H9 (cell line): ENCODE measurements around the gene COQ8A. TPM values are rescaled to one million over a fixed set of nuclear protein-coding genes. Genes with fewer than 3 reads are reported as not detected.

Experiments
- DNase-seq: peaks from one replicate; pipeline ENCODE4 v3.0.0-alpha.2; 2017
- H2AFZ ChIP-seq: one replicate; pipeline ENCODE4 v1.6.1; 2013; ENCODE audit warnings: mild to moderate bottlenecking, low read length, control low read depth, moderate library complexity
- H2AK5ac ChIP-seq: 2 replicates; pipeline ENCODE4 v1.6.1; 2013; ENCODE audit warnings: low read length, control low read depth, mixed read lengths; ENCODE audit not compliant: insufficient read length
- H2BK120ac ChIP-seq: one replicate; pipeline ENCODE4 v1.6.1; 2013; ENCODE audit warnings: low read depth, mild to moderate bottlenecking, low read length, control low read depth, inconsistent platforms; ENCODE audit not compliant: poor library complexity, severe bottlenecking
- H2BK12ac ChIP-seq: 2 replicates; pipeline ENCODE4 v1.6.1; 2013; ENCODE audit warnings: low read length, control low read depth, mixed read lengths, low read depth; ENCODE audit not compliant: insufficient read length
- H2BK15ac ChIP-seq: 2 replicates; pipeline ENCODE4 v1.6.1; 2013; ENCODE audit warnings: low read depth, low read length, control low read depth
- H2BK20ac ChIP-seq: one replicate; pipeline ENCODE4 v1.6.1; 2013; ENCODE audit warnings: low read depth, mild to moderate bottlenecking, low read length, control low read depth, inconsistent platforms; ENCODE audit not compliant: poor library complexity, severe bottlenecking
- H2BK5ac ChIP-seq: 2 replicates; pipeline ENCODE4 v1.6.1; 2013; ENCODE audit warnings: low read length, control low read depth, mixed read lengths; ENCODE audit not compliant: insufficient read length
- H3K14ac ChIP-seq: 2 replicates; pipeline ENCODE4 v1.6.1; 2013; ENCODE audit warnings: low read length, control low read depth; ENCODE audit not compliant: insufficient read depth
- H3K18ac ChIP-seq: 2 replicates; pipeline ENCODE4 v1.6.1; 2013; ENCODE audit warnings: low read depth, mild to moderate bottlenecking, mixed read lengths, low read length, control low read depth; ENCODE audit not compliant: insufficient read length
- H3K23ac ChIP-seq: 2 replicates; pipeline ENCODE4 v1.6.1; 2013; ENCODE audit warnings: low read length, control low read depth, mixed read lengths, low read depth; ENCODE audit not compliant: insufficient read length
- H3K23me2 ChIP-seq: 2 replicates; pipeline ENCODE4 v1.6.1; 2013; ENCODE audit warnings: low read depth, mild to moderate bottlenecking, mixed read lengths, low read length, control low read depth; ENCODE audit not compliant: insufficient read length, poor library complexity, severe bottlenecking
- H3K27ac ChIP-seq: 2 replicates; pipeline ENCODE4 v1.5.1; 2013; ENCODE audit warnings: low read length, control low read depth, mixed read lengths, low read depth; ENCODE audit not compliant: insufficient read length
- H3K27me3 ChIP-seq: 2 replicates; pipeline ENCODE4 v1.6.1; 2013; ENCODE audit warnings: low read length, control low read depth, inconsistent platforms; ENCODE audit not compliant: insufficient read depth
- H3K4ac ChIP-seq: 2 replicates; pipeline ENCODE4 v1.6.1; 2013; ENCODE audit warnings: low read depth, mild to moderate bottlenecking, control low read depth, inconsistent platforms, low read length, moderate library complexity
- H3K4me1 ChIP-seq: 2 replicates; pipeline ENCODE4 v1.6.1; 2013; ENCODE audit warnings: low read length, control low read depth, inconsistent platforms; ENCODE audit not compliant: insufficient read depth
- H3K4me2 ChIP-seq: 2 replicates; pipeline ENCODE4 v1.6.1; 2013; ENCODE audit warnings: low read length, control low read depth, mixed read lengths; ENCODE audit not compliant: insufficient read length, insufficient read depth
- H3K56ac ChIP-seq: 2 replicates; pipeline ENCODE4 v1.6.1; 2013; ENCODE audit warnings: low read depth, mild to moderate bottlenecking, mixed read lengths, low read length, control low read depth; ENCODE audit not compliant: insufficient read length
- H3K79me1 ChIP-seq: 2 replicates; pipeline ENCODE4 v1.6.1; 2013; ENCODE audit warnings: low read depth, mild to moderate bottlenecking, moderate library complexity, low read length, control low read depth, inconsistent platforms; ENCODE audit not compliant: insufficient read depth, poor library complexity, severe bottlenecking
- H3K79me2 ChIP-seq: 2 replicates; pipeline ENCODE4 v1.6.1; 2013; ENCODE audit warnings: low read length, control low read depth, inconsistent platforms; ENCODE audit not compliant: insufficient read depth
- H3K9ac ChIP-seq: 2 replicates; pipeline ENCODE4 v1.6.1; 2013; ENCODE audit warnings: low read length, control low read depth, mixed read lengths; ENCODE audit not compliant: insufficient read length; ENCODE audit errors: extremely low read depth
- H3K9me3 ChIP-seq: one replicate; pipeline ENCODE4 v1.6.1; 2013; ENCODE audit warnings: low read depth, low read length, inconsistent platforms; ENCODE audit not compliant: control insufficient read depth
- H3T11ph ChIP-seq: one replicate; pipeline ENCODE4 v1.6.1; 2013; ENCODE audit warnings: mild to moderate bottlenecking, low read length, control low read depth, inconsistent platforms
- H4K20me1 ChIP-seq: one replicate; pipeline ENCODE4 v1.6.1; 2013; ENCODE audit not compliant: control insufficient read depth, insufficient read length, insufficient read depth
- H4K5ac ChIP-seq: 2 replicates; pipeline ENCODE4 v1.6.1; 2013; ENCODE audit warnings: low read depth, mild to moderate bottlenecking, mixed read lengths, low read length, control low read depth; ENCODE audit not compliant: insufficient read length
- H4K8ac ChIP-seq: replicated peaks from 2 replicates; pipeline ENCODE4 v1.6.1; 2013; ENCODE audit warnings: low read length, control low read depth, mixed read lengths, low read depth; ENCODE audit not compliant: insufficient read length
- H4K91ac ChIP-seq: 2 replicates; pipeline ENCODE4 v1.6.1; 2013; ENCODE audit warnings: low read depth, mild to moderate bottlenecking, moderate library complexity, mixed read lengths, low read length, control low read depth; ENCODE audit not compliant: insufficient read length
- H3K27ac Mint-ChIP-seq, 3 experiments: 2 replicates in 2 of 3; 3 replicates in 1 of 3; pipeline ENCODE4 v1.8.0; 2020 to 2021; ENCODE audit warnings: mixed read lengths in 3 of 3, mild to moderate bottlenecking in 1 of 3, moderate library complexity in 1 of 3
- H3K27me3 Mint-ChIP-seq: 2 replicates; pipeline ENCODE4 v1.8.0; 2021; ENCODE audit warnings: low read depth, mild to moderate bottlenecking, moderate library complexity, mixed read lengths
- H3K36me3 Mint-ChIP-seq, 3 experiments: 2 replicates in 2 of 3; 3 replicates in 1 of 3; pipeline ENCODE4 v1.8.0; 2020 to 2021; ENCODE audit warnings: low read depth in 3 of 3, mixed read lengths in 3 of 3; ENCODE audit not compliant: insufficient read depth in 1 of 3
- H3K4me1 Mint-ChIP-seq, 2 experiments: 2 replicates each; pipeline ENCODE4 v1.8.0; 2020; ENCODE audit warnings: mixed read lengths in 2 of 2
- H3K4me3 Mint-ChIP-seq, 2 experiments: 2 replicates in 1 of 2; 3 replicates in 1 of 2; pipeline ENCODE4 v1.8.0; 2020 to 2021; ENCODE audit warnings: mild to moderate bottlenecking in 2 of 2, mixed read lengths in 2 of 2, moderate library complexity in 1 of 2
- H3K9me3 Mint-ChIP-seq, 2 experiments: 2 replicates in 1 of 2; 3 replicates in 1 of 2; pipeline ENCODE4 v1.8.0; 2020; ENCODE audit warnings: mild to moderate bottlenecking in 2 of 2, mixed read lengths in 2 of 2, moderate library complexity in 1 of 2
- WGBS: extraction: QIAGEN DNeasy Blood & Tissue Kit; methylation state at CpG from one replicate; pipeline ENCODE4 v1.1.7; 2013; ENCODE audit warnings: missing lambda C conversion rate, low lambda C conversion rate, mixed read lengths; ENCODE audit not compliant: insufficient read length; ENCODE audit errors: extremely low coverage; 5-methylcytosine and 5-hydroxymethylcytosine counted together
- total RNA-seq: library from RNA; stranded (reverse); gene quantifications from 2 replicates; pipeline ENCODE4 v1.2.1, GENCODE V29; 2021
- TF ChIP-seq, protein P1 (sequence below): fragments of 200-600 bp; sonication (generic); conservative IDR thresholded peaks from 3 replicates; pipeline ENCODE4 v1.8.0; 2021; ENCODE audit warnings: antibody characterized with exemption, mild to moderate bottlenecking

Gene COQ8A
- total RNA-seq, 1 experiment from 2014 or later, result 26.0 TPM

DNA sequence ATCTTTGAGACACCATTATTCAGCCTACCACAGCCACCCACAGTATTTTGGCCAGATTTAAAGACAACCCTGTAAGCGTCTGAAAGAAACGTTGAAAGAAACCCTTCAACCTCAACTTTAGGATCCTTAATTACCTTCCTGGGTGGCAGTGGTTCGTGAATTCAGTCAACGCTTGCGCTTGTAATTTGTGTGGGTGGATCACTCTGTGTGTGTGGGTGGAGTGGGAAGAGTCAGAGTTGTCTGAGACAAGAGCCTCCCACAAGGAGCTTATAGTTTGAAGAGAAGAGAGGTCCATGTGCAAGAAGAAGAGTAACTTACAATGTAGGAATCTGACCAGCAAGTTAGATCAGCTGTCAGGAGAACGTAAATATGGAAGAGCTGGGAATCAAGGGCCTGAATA is 8.4 kb downstream of the COQ8A start:
- no CpG with 5 or more reads among the region's 6 CpGs for WGBS
- no peaks in the 10 kb centered on the region for H3K27me3 Mint-ChIP-seq

More for the DNA sequence above, 8.4 kb downstream of the COQ8A start:
- Histone ChIP-seq H2BK5ac (no peak overlapping the region), H3K9ac (no peak overlapping the region), H3K79me2 (no peaks in the 10 kb centered on the region), H3K23ac (no peak overlapping the region), H4K5ac (no peak overlapping the region), H3K4me2 (no peak overlapping the region), H4K20me1 (no peaks in the 10 kb centered on the region), H2BK15ac (no peak overlapping the region), H3K79me1 (peaks cover 5% of the 10 kb centered on the region), H3K56ac (no peak overlapping the region), H3K14ac (no peak overlapping the region), H2BK12ac (no peak overlapping the region), H2BK20ac (no peak overlapping the region), H2BK120ac (no peak overlapping the region), H2AFZ (no peak overlapping the region), H3K27ac (no peak overlapping the region), H3K4me1 (peaks cover 3% of the 10 kb centered on the region), H4K91ac (no peak overlapping the region), H2AK5ac (no peak overlapping the region), H3T11ph (no peak overlapping the region), H3K4ac (no peak overlapping the region), H3K9me3 (no peaks in the 10 kb centered on the region), H3K23me2 (no peaks in the 10 kb centered on the region), H3K27me3 (no peaks in the 10 kb centered on the region), H4K8ac (no peak overlapping the region), H3K18ac (no peak overlapping the region)
- TF ChIP-seq, protein P1, sequence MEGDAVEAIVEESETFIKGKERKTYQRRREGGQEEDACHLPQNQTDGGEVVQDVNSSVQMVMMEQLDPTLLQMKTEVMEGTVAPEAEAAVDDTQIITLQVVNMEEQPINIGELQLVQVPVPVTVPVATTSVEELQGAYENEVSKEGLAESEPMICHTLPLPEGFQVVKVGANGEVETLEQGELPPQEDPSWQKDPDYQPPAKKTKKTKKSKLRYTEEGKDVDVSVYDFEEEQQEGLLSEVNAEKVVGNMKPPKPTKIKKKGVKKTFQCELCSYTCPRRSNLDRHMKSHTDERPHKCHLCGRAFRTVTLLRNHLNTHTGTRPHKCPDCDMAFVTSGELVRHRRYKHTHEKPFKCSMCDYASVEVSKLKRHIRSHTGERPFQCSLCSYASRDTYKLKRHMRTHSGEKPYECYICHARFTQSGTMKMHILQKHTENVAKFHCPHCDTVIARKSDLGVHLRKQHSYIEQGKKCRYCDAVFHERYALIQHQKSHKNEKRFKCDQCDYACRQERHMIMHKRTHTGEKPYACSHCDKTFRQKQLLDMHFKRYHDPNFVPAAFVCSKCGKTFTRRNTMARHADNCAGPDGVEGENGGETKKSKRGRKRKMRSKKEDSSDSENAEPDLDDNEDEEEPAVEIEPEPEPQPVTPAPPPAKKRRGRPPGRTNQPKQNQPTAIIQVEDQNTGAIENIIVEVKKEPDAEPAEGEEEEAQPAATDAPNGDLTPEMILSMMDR, result no peak
- no peak overlapping the region for H3K4me3 Mint-ChIP-seq
- H3K9me3 Mint-ChIP-seq, result peaks cover 2 to 4% of the 10 kb centered on the region in 2 experiments; a peak in 2 of 5 replicates
- no peak for DNase-seq
- H3K27ac Mint-ChIP-seq, result no peak overlapping the region
- peaks cover 1 to 7% (median 5%) of the 10 kb centered on the region in 3 experiments; a peak in 5 of 7 replicates for H3K36me3 Mint-ChIP-seq
- H3K4me1 Mint-ChIP-seq, result peaks cover 36 to 50% of the 10 kb centered on the region in 2 experiments
